ENCODE results near the gene RASD2. TPM values are rescaled to one million over a fixed set of nuclear protein-coding genes. Genes with fewer than 3 reads are reported as not detected.

RASD2 gene
- total RNA-seq, 1 donor from 2014 or later: 0.16 TPM

DNA sequence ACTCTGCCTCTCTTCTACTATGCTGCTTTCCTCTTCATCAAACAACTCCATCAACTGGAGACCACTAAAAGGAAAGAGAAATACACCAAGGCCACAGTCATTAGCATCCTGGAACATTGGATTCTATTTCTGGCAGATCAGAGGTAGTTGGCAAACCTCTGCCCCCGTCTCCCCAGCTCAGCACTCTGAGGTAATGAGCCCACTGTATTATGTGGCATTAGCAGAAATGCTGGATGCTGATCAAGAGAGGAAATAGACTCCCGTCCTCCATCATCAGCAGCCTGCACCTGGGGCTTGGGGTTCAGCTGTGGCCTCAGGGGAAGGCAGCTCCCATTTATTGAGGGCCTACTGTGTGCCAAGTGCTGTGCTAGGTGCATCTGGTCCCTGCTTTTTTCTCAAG is 9.0 kb upstream of the RASD2 start:
- Histone ChIP-seq H3K79me2 (ENCODE audit: insufficient read depth, low read length) (no peaks in the 10 kb centered on the region), H3K4me3 (ENCODE audit: insufficient read depth, low read depth, low read length) (no peak overlapping the region), H3K27ac (ENCODE audit: low read depth, low read length) (no peak overlapping the region), H4K20me1 (ENCODE audit: insufficient read depth, low read length) (no peaks in the 10 kb centered on the region), H3K4me1 (ENCODE audit: insufficient read depth, low read length) (no peaks in the 10 kb centered on the region), H3K4me2 (ENCODE audit: low read length) (no peak overlapping the region), H3K9ac (ENCODE audit: low read length) (no peak overlapping the region), H3K36me3 (ENCODE audit: insufficient read depth, low read length) (no peaks in the 10 kb centered on the region), H3K27me3 (ENCODE audit: insufficient read depth, low read length) (peaks cover 12% of the 10 kb centered on the region), H2AFZ (ENCODE audit: low read depth, low read length) (no peak overlapping the region), H3K9me3 (ENCODE audit: insufficient read depth, low read depth, low read length) (peaks cover 3% of the 10 kb centered on the region)
- FAIRE-seq (no peak), DNase-seq (ENCODE audit: low read depth) (no peak)
- Mint-ChIP-seq H3K27me3 (ENCODE audit: low read depth, unreplicated experiment) (peaks cover 28% of the 10 kb centered on the region), H3K4me1 (ENCODE audit: low read depth, unreplicated experiment) (no peaks in the 10 kb centered on the region), H3K9me3 (ENCODE audit: unreplicated experiment) (peaks cover 2% of the 10 kb centered on the region), H3K27ac (ENCODE audit: unreplicated experiment) (no peak overlapping the region), H3K36me3 (ENCODE audit: low read depth, unreplicated experiment) (peaks cover 3% of the 10 kb centered on the region), H3K4me3 (ENCODE audit: unreplicated experiment) (no peak overlapping the region)
- TF ChIP-seq EZH2 (IDR thresholded peaks at IDR 0.05; ENCODE audit: insufficient read depth, low read length): no peak
- TF ChIP-seq, protein P1, sequence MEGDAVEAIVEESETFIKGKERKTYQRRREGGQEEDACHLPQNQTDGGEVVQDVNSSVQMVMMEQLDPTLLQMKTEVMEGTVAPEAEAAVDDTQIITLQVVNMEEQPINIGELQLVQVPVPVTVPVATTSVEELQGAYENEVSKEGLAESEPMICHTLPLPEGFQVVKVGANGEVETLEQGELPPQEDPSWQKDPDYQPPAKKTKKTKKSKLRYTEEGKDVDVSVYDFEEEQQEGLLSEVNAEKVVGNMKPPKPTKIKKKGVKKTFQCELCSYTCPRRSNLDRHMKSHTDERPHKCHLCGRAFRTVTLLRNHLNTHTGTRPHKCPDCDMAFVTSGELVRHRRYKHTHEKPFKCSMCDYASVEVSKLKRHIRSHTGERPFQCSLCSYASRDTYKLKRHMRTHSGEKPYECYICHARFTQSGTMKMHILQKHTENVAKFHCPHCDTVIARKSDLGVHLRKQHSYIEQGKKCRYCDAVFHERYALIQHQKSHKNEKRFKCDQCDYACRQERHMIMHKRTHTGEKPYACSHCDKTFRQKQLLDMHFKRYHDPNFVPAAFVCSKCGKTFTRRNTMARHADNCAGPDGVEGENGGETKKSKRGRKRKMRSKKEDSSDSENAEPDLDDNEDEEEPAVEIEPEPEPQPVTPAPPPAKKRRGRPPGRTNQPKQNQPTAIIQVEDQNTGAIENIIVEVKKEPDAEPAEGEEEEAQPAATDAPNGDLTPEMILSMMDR (IDR thresholded peaks at IDR 0.05; ENCODE audit: insufficient read depth, low read depth, low read length): no peak

DNA sequence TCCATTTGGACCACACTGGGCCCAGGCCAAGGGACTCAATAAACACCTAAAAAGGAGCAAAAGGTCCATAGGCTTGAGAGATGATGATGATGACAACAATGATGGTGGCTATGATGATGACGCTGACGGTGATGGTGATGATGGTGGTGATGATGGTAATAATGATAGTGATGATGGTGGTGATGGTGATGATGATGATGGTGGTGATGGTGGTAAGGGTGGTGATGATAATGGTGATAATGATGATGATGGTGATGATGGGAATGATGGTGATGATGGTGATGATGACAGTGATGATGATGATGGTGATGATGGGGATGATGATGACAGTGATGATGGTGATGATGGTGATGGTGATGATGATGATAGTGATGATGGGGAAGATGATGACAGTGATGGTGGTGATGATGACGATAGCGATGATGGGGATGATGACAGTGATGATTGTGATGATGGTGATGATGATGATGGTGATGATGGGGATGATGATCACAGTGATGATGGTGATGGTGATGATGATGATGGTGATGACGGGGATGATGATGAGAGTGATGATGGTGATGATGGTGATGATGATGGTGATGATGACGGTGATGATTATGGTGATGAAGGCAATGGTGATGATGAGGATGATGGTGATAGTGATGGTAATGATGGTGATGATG is 7.1 kb upstream of the RASD2 start:
- H3K36me3 Mint-ChIP-seq (ENCODE audit: low read depth, unreplicated experiment): peaks cover 3% of the 10 kb centered on the region
- Histone ChIP-seq H3K4me2 (ENCODE audit: low read length) (no peak overlapping the region), H3K27me3 (ENCODE audit: insufficient read depth, low read length) (peaks cover 11% of the 10 kb centered on the region), H3K27ac (ENCODE audit: low read depth, low read length) (no peak overlapping the region), H3K9me3 (ENCODE audit: insufficient read depth, low read depth, low read length) (peaks cover 3% of the 10 kb centered on the region), H3K9ac (ENCODE audit: low read length) (no peak overlapping the region), H4K20me1 (ENCODE audit: insufficient read depth, low read length) (no peaks in the 10 kb centered on the region), H3K4me3 (ENCODE audit: insufficient read depth, low read depth, low read length) (no peak overlapping the region), H2AFZ (ENCODE audit: low read depth, low read length) (no peak overlapping the region), H3K79me2 (ENCODE audit: insufficient read depth, low read length) (no peaks in the 10 kb centered on the region), H3K4me1 (ENCODE audit: insufficient read depth, low read length) (no peaks in the 10 kb centered on the region), H3K36me3 (ENCODE audit: insufficient read depth, low read length) (no peaks in the 10 kb centered on the region)
- TF ChIP-seq EZH2 (IDR thresholded peaks at IDR 0.05; ENCODE audit: insufficient read depth, low read length): no peak
- TF ChIP-seq, protein P1 (IDR thresholded peaks at IDR 0.05; ENCODE audit: insufficient read depth, low read depth, low read length): no peak
- H3K4me1 Mint-ChIP-seq (ENCODE audit: low read depth, unreplicated experiment): no peaks in the 10 kb centered on the region
- FAIRE-seq (peak; percentile 20), DNase-seq (ENCODE audit: low read depth) (no peak)
- peaks cover 2% of the 10 kb centered on the region for H3K9me3 Mint-ChIP-seq (ENCODE audit: unreplicated experiment)
- no peak overlapping the region for H3K27ac Mint-ChIP-seq (ENCODE audit: unreplicated experiment)
- peaks cover 26% of the 10 kb centered on the region for H3K27me3 Mint-ChIP-seq (ENCODE audit: low read depth, unreplicated experiment)
- H3K4me3 Mint-ChIP-seq (ENCODE audit: unreplicated experiment): no peak overlapping the region

DNA sequence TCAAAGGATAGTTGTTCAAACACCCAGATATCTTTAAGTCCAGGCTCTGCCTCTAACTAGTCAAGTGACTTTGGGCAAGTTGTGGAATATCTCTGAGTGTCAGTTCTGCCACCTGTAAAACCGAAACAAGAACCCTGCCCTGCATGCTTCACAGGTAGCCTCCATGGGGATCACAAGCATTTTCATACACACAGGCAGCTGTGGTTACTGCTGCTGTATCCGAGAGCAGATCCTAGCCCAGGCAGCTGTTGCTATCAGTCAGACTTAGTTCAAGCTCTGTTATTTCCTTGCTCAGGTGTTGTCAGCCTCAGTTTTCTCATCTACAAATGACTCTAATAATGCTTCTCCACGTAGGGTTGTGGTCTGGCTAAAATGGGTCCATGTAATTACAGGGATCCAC is 6.5 kb upstream of the RASD2 start:
- Histone ChIP-seq H3K9ac (ENCODE audit: low read length) (no peak overlapping the region), H3K27me3 (ENCODE audit: insufficient read depth, low read length) (peaks cover 11% of the 10 kb centered on the region), H3K4me2 (ENCODE audit: low read length) (no peak overlapping the region), H3K9me3 (ENCODE audit: insufficient read depth, low read depth, low read length) (peaks cover 3% of the 10 kb centered on the region), H4K20me1 (ENCODE audit: insufficient read depth, low read length) (no peaks in the 10 kb centered on the region), H2AFZ (ENCODE audit: low read depth, low read length) (no peak overlapping the region), H3K27ac (ENCODE audit: low read depth, low read length) (no peak overlapping the region), H3K4me3 (ENCODE audit: insufficient read depth, low read depth, low read length) (no peak overlapping the region), H3K4me1 (ENCODE audit: insufficient read depth, low read length) (no peaks in the 10 kb centered on the region), H3K79me2 (ENCODE audit: insufficient read depth, low read length) (no peaks in the 10 kb centered on the region), H3K36me3 (ENCODE audit: insufficient read depth, low read length) (no peaks in the 10 kb centered on the region)
- no peak for FAIRE-seq
- DNase-seq (ENCODE audit: low read depth): no peak
- TF ChIP-seq, protein P1 (IDR thresholded peaks at IDR 0.05; ENCODE audit: insufficient read depth, low read depth, low read length): no peak
- no peak for TF ChIP-seq EZH2 (IDR thresholded peaks at IDR 0.05; ENCODE audit: insufficient read depth, low read length)
- Mint-ChIP-seq H3K27me3 (ENCODE audit: low read depth, unreplicated experiment) (peaks cover 31% of the 10 kb centered on the region), H3K27ac (ENCODE audit: unreplicated experiment) (no peak overlapping the region), H3K4me1 (ENCODE audit: low read depth, unreplicated experiment) (no peaks in the 10 kb centered on the region), H3K36me3 (ENCODE audit: low read depth, unreplicated experiment) (peaks cover 3% of the 10 kb centered on the region), H3K9me3 (ENCODE audit: unreplicated experiment) (peaks cover 2% of the 10 kb centered on the region), H3K4me3 (ENCODE audit: unreplicated experiment) (no peak overlapping the region)

Data from astrocyte (in vitro differentiated cells and primary cell).